ENCODE data around the gene GIT1.

DNA sequence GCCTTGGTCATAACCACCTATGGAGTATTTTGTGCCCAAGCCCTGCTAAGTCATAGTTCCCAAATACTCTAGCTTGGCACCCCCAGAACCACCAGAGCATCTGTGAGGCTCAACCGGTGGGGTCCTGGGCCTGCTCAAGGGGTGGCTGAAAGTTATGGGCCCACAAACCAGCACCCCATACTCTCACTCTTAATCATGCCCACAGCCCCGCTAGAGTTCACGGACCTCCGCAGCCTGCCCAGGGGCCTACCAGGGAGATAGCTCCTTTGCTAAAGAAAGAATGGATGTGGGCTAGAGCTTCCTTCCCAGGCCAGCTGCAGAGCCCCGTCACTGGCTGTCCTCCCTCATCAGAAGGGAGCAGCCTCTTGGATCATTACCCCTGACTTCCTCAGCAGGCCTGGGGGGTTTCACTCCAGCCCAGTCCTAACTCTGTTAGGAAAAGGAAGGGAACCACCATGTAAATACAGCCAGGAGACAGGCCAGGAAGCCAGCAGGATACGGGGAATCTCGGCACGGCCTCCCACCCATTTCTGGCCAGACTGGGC lies 1.4 kb downstream of the GIT1 start:
- TF ChIP-seq, protein P1, sequence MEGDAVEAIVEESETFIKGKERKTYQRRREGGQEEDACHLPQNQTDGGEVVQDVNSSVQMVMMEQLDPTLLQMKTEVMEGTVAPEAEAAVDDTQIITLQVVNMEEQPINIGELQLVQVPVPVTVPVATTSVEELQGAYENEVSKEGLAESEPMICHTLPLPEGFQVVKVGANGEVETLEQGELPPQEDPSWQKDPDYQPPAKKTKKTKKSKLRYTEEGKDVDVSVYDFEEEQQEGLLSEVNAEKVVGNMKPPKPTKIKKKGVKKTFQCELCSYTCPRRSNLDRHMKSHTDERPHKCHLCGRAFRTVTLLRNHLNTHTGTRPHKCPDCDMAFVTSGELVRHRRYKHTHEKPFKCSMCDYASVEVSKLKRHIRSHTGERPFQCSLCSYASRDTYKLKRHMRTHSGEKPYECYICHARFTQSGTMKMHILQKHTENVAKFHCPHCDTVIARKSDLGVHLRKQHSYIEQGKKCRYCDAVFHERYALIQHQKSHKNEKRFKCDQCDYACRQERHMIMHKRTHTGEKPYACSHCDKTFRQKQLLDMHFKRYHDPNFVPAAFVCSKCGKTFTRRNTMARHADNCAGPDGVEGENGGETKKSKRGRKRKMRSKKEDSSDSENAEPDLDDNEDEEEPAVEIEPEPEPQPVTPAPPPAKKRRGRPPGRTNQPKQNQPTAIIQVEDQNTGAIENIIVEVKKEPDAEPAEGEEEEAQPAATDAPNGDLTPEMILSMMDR (IDR thresholded peaks at IDR 0.05; ENCODE audit: poor library complexity): no peak
- TF ChIP-seq EZH2 (IDR thresholded peaks at IDR 0.05; ENCODE audit: borderline replicate concordance): no peak

Measured in hepatocyte (in vitro differentiated cells).